GM18861 (cell line): ENCODE measurements around the gene ZBTB5.
"Not testable (repeated sequence)": the region's sequence is repeated elsewhere in the genome, so short reads cannot be mapped to it uniquely, and the experiment has no call there.

Source experiments
- ATAC-seq: cut with Tn5 transposase; IDR thresholded peaks from one replicate; pipeline ENCODE4 v1.9.1; 2021; ENCODE audit not compliant: unreplicated experiment

ZBTB5 gene

GRCh38 chr9:37486616-37487548 lies 21.6 kb upstream of the ZBTB5 start:
- ATAC-seq = no peak

DNA sequence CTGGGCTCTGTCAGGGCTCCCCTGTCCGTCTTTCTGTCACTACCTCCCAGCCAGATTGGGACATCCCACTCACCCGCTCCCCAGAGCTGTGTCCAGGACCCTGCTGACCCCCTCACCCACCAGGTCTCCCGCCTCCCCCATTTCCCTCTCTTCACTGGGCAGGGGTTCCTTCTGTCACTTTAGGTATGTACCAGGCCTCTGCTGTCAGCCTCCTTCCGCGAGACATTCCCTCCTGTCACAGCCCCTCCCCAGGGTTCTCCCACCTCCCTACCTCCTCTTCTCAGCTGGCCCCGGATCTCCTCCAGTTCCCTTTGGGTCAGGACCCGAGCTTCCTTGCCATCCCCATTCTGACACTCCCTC lies 21.0 kb upstream of the ZBTB5 start:
- ATAC-seq = no peak

- ATAC-seq = peak; percentile 89
These were observed 20.4 kb upstream of the ZBTB5 start, which contains the start of gene POLR1E for GRCh38 chr9:37485389-37486255. Gene POLR1E (plus strand): TSS chr9:37485948. CDS start chr9:37486048, 100 bp downstream.

GRCh38 chr9:37480759-37481158 lies 15.5 kb upstream of the ZBTB5 start:
- ATAC-seq = no peak

GRCh38 chr9:37477987-37478619 lies 12.9 kb upstream of the ZBTB5 start:
- ATAC-seq = not testable (repeated sequence)

- not testable (repeated sequence) for ATAC-seq
These were observed 12.2 kb upstream of the ZBTB5 start for GRCh38 chr9:37477443-37477842.

GRCh38 chr9:37476930-37477329 lies 11.7 kb upstream of the ZBTB5 start:
- no peak for ATAC-seq

- ATAC-seq = no peak
These were observed 9.2 kb upstream of the ZBTB5 start for GRCh38 chr9:37474438-37474837.

GRCh38 chr9:37473982-37474381 lies 8.7 kb upstream of the ZBTB5 start:
- not testable (repeated sequence) for ATAC-seq

- ATAC-seq = no peak
These were observed 6.9 kb upstream of the ZBTB5 start for GRCh38 chr9:37471942-37472684.

GRCh38 chr9:37468620-37469019 lies 3.4 kb upstream of the ZBTB5 start:
- no peak for ATAC-seq

GRCh38 chr9:37467530-37467929 lies 2.3 kb upstream of the ZBTB5 start:
- ATAC-seq = not testable (repeated sequence)

DNA sequence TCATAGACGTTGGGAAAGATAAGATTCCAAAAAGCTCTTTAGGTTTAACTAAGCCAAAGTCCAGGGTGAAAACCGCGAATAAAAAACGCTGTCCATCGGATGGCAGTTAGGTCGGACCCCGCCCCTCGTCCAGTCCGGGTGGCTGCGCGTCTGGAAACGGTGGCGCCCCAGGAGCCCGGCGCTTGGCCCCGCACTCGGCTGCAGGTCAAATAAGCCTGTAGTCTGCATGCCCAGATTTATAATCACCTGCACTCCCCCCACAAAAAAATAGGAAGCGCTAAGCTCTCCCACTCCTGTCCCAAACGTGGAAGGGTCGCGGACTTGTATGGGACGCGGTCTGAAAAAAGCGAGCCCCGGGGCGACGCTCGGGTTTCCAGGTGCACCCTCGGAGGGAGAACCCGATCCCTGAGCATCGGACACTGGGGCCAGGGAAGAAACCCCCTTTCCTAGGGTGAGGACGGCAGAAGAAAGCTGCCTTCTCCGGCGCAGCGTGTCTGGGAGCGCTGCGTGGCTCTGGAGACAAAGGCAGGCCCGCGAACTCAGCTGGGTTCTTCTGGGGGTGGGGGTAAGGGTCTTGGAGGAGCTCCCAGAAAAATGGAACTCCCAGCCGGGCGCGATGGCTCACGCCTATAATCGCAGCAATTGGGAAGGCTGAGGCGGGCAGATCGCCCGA lies 923 bp upstream of the ZBTB5 start:
- ATAC-seq = no peak

DNA sequence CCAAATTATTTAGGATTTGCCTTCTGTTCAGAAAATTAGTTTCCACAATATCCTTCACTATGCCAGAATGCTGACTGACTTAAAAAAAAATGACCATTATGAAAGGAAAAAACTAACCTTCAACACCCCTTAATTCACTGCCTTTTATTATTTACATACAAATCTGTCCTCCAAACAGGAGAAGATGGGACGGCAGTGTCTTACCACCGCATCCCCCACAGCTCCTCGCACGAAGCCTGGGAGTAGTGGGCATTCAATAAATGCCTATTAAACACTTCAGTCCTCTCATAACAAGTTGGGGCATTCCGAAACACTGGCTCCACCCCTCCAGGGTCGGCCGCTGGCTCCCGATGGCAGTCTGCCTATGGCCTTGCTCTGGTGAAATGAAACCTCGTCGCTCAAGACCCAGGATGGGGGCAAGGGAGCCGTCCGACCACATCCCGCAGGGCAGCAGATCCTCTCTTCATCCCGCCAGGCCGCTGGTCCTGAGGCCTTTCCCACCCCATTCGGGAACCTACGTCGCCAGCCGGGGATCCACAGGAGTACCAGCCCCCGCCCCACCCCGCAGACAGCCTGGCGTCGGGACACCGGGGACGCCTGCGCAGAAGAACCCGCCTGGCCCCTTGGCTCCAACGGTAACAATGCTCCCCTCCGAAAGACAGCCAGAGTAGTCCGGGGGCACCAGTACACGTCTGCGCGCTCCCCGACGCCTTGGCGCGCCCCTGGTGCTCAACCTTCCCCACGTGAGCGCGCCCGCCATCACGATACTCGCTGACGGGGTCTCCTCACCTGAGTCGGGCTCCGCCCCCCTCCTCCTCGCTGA lies 613 bp downstream of the ZBTB5 start:
- peak; percentile 11 for ATAC-seq

DNA sequence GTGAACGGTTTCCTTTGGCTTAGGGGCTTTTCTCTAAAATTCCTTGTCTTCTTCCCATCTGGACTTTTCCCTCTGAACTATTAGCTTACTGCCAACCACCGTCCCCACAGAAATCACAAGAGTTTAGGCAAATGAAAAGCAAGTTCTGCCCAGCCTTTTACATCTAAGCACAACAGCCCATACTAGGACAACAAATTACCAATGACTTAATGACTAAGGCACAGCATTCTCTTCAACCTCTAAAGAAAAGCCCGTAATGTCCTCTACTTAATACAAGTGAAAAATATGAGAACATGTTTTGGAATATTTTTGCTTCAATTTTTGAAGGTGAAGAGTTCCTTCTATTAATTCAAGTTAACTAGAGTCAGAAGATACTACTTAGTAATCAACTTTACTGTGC lies 1.2 kb downstream of the ZBTB5 start:
- ATAC-seq = no peak

- no peak for ATAC-seq
These were observed 8.4 kb downstream of the ZBTB5 start for GRCh38 chr9:37456817-37457216.

DNA sequence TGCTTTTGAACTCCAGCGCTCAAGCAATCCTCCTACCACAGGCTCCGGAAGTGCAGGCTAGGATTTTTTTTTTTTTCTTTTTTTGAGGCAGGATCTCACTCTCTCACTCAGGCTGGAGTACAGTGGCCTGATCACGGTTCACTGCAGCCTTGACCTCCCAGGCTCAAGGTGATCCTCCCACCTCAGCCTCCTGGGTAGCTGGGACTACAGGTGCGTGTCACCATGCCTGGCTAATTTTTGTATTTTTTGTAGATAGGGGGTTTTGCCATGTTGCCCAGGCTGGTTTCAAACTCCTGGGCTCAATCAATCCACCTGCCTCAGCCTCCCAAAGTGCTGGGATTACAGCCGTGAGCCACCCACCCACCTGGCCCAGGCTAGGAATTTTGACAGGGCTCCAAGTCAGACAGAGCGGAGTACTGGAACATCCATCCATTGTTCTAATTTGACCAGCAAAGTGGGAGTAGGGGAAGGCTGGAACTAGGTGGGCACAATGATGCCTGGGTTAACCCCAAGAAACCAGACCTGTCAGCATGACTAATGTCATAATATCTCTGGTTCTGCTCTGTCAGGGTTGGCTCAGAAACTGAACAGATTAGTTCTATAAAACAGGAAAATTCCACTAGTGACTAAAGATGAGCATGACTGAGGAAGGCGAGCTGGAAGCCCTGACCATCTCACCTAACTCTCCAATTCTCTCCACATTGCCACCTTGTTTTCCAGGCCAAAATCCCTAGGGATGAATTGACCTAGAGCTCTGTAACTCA lies 9.2 kb downstream of the ZBTB5 start:
- no peak for ATAC-seq

GRCh38 chr9:37454238-37454637 lies 11.0 kb downstream of the ZBTB5 start:
- no peak for ATAC-seq
